GM21825 (cell line): ENCODE data around the gene ERGIC1.
"Not testable (repeated sequence)": the region's sequence is repeated elsewhere in the genome, so short reads cannot be mapped to it uniquely, and the experiment has no call there.

ENCODE experiments used
- ATAC-seq: cut with Tn5 transposase; IDR thresholded peaks from one replicate; pipeline ENCODE4 v1.9.1; 2021; ENCODE audit warnings: mild to moderate bottlenecking, moderate library complexity; ENCODE audit not compliant: unreplicated experiment

ERGIC1 gene

GRCh38 chr5:172800088-172800551 is 33.9 kb upstream of the ERGIC1 start:
- ATAC-seq, result no peak

DNA sequence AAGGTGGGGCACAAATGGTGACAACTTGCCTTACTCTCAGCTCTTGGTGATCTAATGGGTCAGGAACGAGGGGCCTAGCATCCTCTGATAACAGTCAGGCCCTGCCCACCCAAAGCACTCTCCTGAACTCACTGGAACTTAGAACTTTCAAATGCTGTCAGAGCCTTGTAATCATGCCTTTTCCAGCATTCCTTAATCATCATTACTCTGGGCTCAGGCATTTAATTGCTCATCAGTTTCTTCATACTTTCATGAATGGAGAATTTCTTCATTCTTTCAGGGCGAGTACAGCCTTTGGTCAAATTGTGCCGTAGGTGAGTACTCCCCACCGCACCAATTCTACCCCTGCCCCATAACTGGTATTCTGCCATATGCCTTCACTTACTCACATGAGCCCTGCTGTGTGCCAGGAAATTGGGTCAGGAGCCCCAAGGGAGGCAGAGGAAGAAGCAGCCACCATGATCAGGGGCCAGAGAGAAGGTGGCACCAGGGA is 32.8 kb upstream of the ERGIC1 start:
- ATAC-seq, result no peak

GRCh38 chr5:172802112-172802511 is 31.9 kb upstream of the ERGIC1 start:
- no peak for ATAC-seq

DNA sequence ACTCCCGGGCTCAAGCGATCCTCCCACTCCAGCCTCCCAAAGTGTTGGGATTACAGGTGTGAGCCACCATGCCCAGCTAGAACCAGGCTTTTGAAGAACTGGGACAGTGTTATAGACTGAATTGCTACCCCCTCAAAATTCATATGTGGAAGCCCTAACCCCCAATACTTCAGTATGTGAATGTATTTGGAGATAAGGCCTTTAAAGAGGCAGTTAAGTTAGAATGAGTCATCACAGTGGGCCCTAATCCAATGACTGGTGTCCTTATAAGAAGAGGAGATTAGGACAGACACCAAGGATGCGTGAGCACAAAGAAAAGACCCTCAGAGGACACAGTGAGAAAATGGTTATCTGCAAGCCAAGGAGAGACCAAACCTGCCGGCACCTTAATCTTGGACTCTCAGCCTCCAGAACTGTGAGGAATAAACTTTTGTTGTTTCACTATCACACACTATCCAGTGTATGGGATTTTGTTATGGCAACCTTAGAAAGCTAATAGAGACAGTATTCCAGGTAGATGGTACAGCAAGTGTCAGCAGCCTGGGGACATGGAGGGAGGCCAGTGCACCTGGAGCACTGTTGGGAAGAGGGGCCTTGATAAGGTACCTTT is 31.4 kb upstream of the ERGIC1 start:
- ATAC-seq, result no peak

DNA sequence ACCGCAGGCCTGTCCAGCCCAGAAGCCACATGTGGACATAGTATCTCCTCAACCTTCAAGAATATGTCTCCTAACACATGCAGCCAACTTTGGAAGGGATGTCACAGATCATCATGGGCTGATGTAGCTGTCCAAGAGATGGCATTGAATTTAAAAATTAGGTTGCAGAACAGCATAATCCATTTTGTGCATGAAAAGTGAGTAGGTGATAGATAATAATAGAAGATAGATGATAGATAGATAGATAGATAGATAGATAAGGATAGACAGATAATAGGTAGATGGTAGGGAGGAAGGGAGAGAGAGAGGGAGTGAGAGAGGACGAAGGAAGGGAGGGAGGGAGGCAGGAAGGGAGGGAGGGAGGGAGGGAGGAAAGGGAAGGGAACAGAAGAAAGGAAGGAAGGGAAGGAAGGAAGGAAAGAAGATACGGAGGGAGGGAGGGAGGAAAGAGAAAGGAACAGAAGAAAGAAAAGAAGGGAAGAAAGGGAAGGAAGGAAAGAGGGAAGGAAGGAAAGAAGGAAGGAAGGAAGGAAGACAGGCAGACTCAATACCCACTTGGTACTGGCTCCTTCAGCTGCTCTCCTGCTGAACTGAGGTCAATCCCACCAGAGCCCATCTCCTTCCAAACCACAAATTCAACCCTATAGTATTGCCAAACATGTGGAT is 28.9 kb upstream of the ERGIC1 start:
- no peak for ATAC-seq

DNA sequence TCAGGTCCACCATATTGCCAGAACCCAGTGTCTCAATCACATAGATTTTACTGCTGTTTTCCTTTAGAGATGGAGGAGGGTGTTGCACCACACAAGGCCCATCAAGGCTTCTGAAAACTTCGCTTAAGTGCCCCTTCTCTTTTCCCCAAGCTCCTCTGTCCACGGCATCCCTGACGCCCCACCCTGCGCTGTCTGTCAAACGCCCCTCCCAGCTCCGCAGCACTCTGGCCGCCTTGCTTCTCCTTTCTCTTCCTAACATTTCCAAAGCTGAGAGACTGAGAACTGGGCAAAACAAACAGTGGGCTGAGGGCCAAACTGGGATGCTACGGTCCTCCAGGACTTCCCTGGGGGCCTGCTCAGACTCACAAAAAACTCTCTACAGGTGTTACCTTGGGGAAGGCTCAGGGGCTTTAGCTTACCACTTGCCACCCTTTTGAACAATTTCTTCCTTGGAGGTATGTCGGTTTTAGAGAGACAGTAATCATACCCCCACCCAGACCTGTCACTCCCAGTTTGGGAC is 28.3 kb upstream of the ERGIC1 start:
- ATAC-seq, result no peak

DNA sequence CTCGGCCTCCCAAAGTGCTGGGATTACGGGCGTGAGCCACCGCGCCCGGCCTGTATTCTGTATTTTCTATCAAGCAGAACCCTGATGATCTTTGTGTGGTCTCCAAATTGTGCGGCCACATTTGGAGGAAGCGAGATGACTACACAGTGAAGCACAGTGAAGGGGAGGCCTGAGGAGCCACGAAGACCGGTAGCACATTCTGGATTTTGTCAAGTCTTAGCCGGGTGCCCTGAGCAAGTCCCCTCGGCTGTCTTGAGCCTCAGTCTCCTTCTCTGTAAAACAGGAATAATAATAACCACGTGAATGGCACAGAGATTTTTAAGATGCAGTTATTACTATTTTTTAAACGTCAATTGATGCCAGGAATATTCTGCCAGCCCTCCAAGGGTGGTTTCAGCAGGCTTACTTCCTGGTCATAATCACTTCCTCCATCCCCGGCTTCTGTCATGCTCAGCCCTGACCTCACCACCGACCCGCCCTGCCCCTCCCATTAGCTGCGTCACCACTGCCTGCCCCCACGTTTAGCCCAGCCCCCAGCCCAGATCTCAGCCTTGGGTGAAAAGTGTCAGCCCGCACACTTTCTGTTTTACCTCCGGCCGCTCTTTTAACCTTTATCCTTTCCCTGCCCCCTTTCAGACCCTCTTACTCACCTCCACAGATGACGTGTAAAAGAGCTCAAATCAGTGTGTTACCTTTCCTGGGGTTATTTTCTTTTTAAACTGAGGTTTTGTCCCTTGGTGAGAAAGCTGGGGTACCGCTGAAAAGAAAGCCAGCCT is 27.0 kb upstream of the ERGIC1 start:
- peak; percentile 96 for ATAC-seq

DNA sequence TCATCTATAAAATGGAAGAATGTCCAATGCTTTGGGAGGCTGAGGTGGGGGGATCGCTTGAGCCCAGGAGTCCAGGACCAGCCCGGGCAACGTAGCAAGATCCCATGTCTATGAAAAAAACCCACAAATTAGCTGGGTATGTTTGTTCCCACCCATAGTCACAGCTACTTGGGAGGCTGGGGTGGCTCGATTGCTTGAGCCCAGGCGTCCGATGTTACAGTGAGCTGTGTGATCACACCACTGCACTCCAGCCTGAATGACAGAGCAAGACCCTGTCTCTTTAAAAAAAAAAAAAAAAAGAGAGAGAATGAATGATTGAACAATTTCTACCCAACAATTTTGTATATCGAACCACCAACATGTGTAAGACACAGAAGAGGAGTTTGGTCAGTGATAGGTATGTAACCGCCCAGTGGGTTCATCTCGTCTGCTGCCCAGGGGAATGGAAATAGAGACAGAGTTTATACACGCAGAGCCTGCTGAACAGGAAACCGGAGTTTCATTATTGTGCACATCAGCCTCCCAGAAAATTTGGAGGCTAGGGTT is 26.2 kb upstream of the ERGIC1 start:
- ATAC-seq, result no peak

- ATAC-seq, result no peak
Observed at GRCh38 chr5:172809774-172810173, 24.3 kb upstream of the ERGIC1 start.

GRCh38 chr5:172810996-172811395 is 23.1 kb upstream of the ERGIC1 start:
- ATAC-seq, result not testable (repeated sequence)

DNA sequence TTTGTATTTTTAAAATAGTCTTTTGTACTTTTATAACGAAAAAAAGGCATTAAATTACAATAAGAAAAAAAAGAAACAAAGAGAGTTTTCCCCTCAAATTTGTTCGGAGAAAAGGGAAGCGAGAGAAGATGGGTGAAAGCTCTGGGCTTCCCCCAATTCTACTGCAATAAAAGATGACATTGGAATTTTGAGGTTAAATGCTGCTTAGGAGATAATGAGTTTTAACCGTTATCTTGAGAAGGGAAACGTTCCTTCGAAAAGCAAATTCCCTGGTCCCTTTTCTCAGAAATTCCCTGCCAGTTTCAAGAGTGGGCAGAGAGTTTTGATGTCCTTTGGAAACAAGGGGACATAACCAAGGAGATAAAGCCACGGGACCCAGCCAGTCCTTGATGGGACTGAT is 18.4 kb upstream of the ERGIC1 start:
- no peak for ATAC-seq

GRCh38 chr5:172816925-172817562 is 17.0 kb upstream of the ERGIC1 start:
- ATAC-seq, result no peak

- no peak for ATAC-seq
Observed at GRCh38 chr5:172817664-172818063, 16.4 kb upstream of the ERGIC1 start.

DNA sequence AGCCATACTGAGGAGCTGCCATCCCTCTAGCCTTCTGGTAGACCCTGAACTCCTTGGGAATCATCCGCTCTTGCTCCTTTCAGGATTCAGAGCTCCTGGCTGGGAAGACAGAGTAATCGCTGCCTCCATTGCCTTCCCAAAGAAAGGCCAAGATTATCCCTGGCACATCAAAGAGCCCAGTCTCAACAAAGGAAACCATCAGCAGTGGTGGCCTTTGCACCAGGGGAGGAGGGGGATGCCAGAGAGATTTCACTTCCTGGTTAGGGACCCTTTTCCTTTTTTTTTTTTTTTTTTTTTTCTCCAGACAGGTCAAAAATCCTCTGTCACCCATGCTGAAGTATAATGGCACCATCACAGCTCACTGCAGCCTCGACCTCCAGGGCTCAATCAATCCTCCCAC is 16.0 kb upstream of the ERGIC1 start:
- no peak for ATAC-seq

DNA sequence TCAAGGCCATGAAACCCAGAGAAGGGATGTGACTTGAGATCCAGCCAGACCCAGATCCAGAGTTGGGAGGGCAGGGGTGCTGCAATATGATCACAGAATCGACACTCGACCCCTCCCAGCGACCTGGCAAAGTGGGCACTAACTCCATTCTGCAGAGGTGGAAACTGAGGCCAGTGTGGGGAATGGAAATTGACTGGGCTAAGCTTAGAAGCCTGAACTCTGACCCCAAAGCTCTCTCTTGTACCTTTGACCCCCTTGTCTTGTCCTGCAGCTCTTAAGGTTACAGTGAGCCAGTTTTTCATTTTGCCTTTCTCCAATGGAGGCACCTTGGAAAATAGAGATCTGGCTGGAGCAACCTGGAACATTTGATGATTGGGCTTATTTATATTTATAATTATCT is 14.5 kb upstream of the ERGIC1 start:
- no peak for ATAC-seq

DNA sequence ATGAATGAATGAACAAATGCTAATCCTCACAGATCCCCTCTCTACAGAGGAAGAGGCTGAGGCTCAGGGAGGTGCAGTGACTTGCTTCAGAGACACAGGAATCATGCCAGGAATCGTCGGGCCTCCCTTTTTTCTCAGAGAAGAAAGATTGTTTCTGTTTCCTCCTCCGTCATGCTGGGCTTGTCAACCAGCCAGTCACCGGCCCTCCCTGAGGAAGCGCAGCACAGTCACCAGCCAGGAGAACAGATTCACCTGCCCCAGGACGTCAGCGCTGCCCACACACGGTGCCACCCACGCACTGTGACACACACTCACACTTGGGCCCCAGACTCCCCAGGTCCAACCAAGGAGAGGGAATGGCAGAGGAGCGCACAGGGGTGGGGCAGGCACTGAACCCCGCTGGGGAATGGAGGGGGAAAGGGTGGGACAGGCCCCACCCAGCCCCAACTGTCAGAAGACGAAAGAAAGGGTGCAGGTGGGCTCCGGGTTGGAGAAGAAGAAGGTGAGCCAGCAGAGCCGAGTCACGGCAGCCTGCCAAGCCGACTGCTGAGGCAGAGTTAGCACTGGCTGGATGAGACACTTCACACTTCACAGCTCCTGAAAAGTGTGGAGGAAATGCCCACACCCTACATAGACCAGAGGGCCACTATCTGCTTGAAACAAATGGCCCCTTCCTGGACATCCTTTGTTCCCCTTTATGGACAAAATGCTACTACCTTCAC is 13.8 kb upstream of the ERGIC1 start:
- ATAC-seq, result no peak

- ATAC-seq, result no peak
Observed at GRCh38 chr5:172821340-172821985, 12.6 kb upstream of the ERGIC1 start.

- no peak for ATAC-seq
Observed at GRCh38 chr5:172823840-172824362, 10.2 kb upstream of the ERGIC1 start.

DNA sequence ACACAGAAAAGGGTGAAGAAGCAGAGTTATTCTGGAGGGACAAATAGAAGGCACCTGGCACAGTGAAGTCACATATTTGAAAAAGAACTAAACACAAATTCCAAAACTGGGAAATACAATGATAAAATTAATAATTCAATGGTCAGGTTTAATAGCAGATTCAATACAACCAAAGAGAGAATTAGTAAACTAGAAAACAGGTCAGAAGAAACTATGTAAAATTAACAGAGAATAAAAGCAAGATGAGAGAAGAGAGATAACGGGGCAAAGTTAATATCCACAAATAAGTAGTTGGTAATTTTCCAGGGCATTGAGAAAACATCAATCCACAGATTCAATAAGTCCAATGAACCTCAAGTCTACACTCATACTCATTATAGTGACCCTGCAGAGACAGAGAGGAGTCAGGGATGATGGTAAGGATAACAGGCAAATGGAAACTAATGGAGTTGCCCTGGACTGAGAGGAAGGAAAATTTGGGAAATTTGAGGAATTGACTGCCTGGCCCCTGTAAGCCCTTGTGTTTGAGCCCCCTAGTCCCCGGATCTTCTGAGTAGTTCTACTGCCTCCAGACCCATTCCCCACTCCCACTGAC is 8.3 kb upstream of the ERGIC1 start:
- ATAC-seq, result no peak
